HG02852 (cell line): Measurements from ENCODE around the gene NFYB.
"Not testable (repeated sequence)": the region's sequence is repeated elsewhere in the genome, so short reads cannot be mapped to it uniquely, and the experiment has no call there.

Experiments used
- ATAC-seq: cut with Tn5 transposase; IDR thresholded peaks from one replicate; pipeline ENCODE4 v1.9.1; 2021; ENCODE audit warnings: mild to moderate bottlenecking, moderate library complexity; ENCODE audit not compliant: unreplicated experiment

NFYB gene

DNA sequence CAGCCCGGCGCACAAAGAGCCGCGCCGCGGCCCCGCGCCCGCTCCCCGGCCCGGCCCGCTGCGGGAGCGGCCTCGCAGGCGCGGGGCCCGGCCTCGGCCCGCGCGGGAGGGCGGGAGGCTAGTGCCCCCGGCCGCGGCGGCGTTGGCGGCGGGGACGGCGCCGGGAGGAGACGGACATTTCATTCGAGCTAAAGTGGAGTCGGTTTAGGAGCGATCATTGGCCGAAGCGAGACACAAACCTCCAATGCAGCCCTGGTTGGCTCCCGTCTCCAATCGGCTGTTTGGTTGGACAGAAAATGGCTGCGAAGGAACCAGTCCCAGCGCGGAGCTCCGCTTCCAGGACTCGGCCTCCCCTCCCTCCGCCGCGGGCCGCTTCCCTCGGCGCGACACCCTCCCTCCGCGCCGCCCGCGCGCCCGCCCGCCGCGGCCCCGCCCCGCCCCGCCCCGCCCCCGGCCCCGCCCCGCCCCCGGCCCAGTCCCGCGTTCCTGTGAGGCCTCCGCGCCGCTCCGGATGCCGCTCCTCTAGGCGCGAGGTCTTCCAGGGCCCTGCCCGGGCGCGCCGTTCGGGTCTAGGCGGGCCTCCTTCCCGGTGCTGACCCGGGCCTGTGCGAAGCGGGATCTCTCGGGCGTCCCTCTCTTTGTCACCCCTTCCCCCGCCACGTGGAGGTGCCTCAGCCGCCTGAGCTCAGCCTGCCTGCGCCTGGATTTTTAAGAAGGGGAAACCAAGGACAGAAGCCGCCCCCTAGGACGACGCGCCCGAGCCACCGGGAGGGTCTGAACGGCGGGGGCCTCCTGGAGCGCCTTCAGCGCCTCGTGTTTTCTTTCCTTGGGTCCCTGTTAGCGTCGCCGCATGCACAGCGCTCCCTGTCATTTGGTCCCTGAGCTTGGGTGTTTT, at the start of gene NFYB:
TSS of gene NFYB (minus strand) at position 309 of the 895 bp plus-strand sequence. CDS start 2,757 bp downstream, outside the sequence.
- peak; percentile 91 for ATAC-seq

DNA sequence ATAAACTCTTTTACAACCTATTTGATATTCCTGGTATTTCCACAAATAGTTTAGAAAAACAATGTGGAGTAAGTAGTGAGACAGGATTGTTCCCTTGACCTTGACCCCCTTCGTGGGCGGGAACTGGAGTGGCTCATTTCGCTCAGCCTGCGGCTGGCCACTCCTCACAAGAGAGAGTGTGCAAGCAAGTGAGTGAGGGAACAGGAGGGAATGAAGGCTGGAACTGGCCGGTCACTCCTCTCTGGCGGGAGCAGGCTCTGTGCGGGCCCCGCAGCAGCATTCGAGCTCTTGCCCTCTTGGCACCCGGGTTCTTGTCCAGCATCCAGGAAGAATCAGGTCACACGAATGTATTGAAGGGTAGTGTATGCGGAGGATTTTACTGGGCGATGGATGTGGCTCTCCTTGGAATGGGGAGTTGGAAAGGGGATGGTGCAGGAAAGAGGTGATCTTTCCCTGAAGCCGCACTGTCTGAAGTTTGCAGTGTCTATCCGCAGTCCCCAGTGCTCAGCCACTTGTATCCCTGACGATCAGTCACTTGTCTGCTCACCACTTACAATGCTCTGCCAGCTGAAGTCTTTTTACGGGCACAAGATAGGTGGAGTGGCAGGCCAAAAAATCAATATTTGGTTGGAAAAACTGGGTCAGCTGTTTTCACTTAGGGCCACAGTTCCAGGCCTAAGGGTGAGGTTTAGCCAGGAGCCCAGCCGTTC, 49.6 kb upstream of the NFYB start:
- no peak for ATAC-seq

DNA sequence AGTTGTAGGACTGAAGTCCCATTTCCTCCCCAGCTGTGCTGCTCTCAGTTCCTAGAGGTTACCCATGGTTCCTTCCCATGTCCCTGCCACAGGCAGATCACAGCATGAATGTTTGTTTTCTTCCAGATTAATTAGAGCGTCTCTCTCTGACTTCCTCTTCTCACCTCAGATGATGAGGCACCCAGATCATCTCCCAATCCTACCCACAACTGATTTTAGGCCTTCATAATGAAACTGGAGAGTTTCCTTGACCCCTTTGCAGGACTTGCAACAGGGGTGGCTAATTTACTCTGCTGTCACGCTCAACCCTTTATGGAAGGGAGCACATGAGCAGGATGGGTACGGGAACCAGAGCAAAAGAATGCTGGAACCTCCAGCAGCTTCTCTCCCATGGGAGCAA, 45.4 kb upstream of the NFYB start:
- no peak for ATAC-seq

DNA sequence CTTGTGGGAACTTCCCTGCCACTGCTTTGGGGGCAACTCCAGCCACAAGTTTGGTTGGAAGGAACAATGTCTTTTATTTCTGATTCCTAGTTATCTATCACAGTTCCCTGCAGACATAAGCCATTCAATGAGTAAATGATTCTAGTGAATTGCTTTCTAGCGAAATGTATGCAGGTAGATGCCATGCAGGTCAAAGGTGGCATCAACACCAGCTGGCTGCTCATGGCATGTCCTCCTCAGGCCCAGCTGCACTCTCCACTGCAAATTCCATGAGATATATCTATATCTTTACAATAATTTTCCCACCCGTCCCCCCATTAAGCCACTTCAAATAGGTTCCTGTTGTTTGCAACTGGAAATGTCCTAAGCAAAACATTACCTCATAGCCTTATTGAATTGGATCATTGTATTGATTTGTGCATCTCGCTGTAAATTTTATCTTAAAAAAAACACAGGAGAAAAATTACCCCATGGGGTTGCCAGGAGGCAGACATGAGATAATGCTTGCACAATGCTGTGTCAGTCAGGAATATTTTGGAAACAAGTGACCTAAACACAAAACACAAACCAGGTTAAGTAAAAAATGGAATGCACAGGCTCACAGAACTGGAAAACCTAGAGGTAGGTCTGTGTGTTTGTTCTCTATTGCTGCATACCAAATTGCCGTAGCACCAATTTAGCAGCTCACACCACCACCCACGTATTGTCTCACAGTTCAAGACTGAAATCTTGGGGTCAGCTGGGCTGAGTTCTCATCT, 44.8 kb upstream of the NFYB start:
- ATAC-seq = no peak

DNA sequence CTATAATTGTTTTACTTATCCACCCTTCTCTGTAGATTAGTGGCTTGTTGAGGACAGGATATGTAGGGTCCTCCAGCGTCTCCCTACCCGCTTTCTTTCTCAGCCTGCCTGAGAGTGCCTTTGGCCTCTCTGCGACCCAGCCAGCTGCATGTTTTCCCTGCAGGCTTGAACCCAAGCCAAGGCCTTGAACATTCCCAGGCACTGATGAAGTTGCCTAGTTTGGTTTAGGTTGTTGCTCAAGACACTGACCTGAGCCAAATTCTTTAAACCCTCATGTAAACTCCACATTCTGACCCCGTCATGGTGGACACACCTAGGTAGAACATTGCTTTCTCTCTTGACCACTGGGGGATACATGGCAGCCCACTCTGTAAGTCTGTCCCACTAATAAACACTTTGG, 44.1 kb upstream of the NFYB start:
- ATAC-seq = no peak

DNA sequence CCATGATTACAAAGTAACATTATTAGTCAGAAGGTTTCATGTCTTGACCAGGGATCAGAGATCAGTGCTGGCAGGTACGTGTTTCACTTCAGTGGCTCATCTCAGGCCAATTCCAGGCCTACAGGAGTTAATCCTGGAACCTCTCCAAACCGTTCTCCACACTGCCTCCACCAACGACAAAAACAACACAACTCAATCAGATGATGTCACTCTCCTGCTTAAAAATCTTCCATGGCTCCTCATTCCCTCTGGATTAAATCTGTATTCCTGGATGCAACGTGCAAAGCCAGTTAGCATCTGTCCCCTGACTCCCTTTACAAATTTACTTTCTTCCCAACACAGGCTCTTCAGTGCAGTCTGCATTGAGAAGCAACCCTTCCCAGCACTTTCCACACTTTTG, 43.3 kb upstream of the NFYB start:
- ATAC-seq = no peak

DNA sequence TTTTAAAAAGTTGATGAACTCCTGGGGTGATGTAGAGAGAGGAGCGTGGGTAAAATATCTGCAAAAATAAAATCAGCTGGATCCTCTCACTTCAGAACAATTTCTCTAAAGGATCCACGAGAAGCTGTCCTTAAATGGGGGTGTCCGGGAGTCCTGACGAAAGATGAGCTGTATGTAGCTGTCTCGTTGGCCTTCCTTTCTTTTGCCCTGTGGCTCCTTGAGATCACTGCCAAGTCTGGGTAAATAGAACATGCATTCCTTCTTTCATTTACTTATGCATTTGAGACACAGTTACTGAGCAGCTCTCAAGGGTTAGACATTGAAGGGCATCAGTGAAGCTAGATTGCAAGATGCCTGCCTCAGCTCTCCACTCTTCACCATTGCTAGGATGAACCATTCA, 42.4 kb upstream of the NFYB start:
- no peak for ATAC-seq

DNA sequence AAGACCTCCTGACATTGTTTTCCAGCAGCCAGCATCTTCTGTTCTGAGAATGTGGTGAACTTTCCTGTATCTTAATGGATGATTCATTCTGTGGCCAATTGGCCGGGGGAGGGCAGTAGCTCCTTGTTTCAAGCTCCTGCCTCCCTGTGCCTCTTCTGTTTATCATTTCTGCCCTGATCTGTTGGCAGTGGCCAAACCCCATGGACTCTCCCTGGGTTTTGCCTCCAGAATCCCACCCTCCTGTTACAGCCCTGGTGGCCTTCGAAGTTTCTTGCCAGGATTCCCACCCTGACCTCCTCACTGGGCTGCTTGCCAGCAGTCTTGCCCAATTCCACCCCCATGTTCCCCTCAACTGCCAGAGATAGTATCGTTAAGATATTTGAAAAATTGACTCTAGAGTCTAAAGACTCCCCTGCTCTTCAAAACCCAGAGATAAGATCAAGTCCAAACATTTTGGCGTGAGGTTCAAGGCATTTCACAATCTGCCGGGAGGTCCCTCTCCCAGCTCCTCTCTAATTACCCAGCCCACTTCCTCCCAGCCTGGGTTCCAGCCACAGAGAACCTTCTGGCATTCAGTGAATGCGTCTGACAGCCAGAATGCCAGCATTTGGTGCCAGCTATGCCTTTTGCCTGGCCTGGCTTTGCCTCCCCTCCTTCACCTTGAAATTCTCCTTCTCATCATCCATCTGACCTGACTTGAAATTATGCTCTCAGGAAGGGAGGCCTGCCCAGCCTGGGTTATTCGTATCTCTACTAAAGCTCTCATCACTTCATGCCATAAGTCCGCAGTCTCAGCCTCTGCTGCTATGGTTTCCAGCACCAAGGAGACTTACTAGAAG, 39.9 kb upstream of the NFYB start:
- no peak for ATAC-seq

DNA sequence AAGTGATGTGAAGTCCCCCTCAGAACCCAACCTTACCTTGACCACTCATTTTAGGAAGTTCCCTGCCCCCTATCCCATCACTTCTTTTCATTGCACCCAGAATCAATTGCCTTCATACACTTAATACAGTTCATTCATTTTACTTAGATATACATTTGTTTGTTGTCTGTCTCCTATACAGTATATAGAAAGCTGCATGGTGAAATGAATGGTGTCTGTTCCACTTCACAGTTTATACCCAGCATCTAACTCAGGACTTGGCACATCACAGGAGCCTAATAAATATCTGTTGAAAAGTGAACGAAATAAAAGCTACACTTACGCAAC, 39.3 kb upstream of the NFYB start:
- no peak for ATAC-seq

DNA sequence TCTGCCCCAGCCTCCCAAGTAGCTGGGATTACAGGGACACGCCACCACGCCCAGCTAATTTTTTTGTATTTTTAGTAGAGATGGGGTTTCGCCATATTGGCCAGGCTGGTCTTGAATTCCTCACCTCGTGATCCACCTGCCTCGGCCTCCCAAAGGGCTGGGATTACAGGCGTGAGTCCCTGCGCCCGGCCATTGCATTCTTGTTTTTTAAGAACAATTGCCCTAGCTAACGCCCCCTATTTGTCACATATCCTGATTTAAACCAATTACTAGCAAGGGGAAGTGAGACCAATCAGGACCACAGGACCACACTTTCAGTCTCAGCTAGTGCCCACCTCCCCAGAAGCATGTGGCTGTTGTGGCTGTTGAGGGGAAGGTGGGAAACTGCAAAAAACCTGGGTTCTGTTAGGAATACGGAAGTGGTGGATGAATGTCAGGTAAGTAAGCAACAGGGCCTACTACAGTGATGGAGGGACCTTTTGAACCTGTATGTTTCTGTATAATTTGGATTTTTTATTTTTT, 37.8 kb upstream of the NFYB start:
- ATAC-seq = no peak

DNA sequence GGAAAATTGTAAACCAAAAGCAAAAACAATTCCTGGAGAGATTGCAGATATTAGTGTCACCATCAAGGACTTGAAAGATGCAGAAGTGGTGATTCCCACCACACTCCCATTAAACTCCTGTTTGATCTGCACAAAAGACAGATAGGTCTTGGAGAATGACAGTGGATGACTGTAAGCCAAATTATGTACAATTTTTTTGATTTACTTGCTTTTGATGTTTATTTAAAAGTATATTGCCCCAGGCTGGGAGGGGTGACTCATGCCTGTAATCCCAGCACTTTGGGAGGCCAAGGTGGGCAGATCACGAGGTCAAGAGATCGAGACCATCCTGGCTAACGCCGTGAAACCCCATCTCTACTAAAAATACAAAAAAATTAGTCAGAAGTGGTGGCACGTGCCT, 35.8 kb upstream of the NFYB start:
- not testable (repeated sequence) for ATAC-seq

DNA sequence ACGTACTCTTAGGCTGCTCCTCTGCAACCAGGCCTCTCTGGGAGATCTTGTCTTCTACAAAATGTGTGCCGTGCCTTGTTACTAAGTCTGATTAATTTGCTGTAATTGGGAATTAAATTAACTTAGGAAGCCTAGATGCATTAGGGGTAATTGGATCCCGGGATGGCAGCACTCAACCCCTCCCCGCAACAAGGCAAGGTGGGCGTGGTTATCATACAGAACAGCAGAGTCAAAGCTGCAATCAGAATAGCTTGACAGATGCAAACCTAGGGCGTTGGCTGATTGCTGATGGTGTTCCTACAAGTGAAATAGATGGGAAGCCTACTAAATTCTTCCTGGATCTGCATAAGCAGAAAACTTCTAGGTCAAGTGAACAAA, 34.5 kb upstream of the NFYB start:
- ATAC-seq = no peak

DNA sequence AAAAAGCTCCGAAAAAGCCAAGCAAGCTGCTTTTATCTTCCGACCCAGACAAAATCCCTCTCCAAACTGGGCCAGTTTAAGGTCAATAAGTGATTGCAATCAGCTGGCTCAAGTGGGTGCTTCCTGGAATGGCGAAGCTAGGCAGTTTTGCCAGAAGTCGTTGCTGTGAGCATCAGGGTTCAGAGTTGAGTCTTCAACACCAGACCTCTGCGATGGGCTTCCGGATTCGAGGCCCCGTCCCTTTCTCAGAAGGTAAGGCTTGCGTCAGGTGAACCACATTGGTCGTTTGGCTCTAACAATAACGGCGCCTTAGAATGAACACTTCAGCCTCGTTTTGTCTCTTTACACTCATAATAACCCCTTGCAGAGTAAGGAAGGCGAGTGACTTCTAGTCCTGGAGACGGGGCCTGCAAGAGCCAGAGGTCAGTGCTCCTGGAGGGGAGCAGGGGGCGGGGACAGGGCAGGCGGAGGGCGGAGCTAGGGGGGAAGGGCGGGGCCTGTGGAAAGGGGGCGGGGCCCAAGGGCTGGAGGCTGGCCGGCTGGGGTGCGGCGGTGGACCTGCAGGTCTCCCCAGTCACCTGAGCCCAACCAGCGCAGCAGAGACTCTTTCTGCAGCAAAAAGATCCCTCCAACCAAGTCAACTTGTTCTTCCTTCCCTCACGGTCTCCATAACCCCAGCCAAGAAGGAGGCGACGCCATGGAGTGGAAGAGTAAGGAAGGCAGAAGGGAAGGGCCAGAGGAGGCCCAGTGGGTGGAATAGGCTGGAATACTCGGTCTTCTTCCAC, 34.0 kb upstream of the NFYB start:
- ATAC-seq = no peak

DNA sequence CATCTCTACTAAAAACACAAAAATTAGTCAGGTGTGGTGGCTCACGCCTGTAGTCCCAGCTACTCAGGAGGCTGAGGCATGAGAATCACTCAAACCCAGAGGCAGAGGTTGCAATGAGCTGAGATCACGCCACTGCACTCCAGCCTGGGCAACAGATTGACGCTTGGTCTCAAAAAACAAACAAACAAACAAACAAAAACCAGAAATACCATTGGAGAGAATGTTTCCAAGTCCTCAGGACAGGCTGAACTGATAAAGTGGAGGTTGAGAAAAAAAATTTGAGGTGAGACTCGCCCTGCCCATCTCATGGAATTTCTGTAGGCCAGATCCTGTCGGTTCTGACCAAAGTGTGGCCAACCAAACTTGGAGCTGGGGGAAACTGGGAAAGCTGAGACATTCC, 30.6 kb upstream of the NFYB start:
- no peak for ATAC-seq

DNA sequence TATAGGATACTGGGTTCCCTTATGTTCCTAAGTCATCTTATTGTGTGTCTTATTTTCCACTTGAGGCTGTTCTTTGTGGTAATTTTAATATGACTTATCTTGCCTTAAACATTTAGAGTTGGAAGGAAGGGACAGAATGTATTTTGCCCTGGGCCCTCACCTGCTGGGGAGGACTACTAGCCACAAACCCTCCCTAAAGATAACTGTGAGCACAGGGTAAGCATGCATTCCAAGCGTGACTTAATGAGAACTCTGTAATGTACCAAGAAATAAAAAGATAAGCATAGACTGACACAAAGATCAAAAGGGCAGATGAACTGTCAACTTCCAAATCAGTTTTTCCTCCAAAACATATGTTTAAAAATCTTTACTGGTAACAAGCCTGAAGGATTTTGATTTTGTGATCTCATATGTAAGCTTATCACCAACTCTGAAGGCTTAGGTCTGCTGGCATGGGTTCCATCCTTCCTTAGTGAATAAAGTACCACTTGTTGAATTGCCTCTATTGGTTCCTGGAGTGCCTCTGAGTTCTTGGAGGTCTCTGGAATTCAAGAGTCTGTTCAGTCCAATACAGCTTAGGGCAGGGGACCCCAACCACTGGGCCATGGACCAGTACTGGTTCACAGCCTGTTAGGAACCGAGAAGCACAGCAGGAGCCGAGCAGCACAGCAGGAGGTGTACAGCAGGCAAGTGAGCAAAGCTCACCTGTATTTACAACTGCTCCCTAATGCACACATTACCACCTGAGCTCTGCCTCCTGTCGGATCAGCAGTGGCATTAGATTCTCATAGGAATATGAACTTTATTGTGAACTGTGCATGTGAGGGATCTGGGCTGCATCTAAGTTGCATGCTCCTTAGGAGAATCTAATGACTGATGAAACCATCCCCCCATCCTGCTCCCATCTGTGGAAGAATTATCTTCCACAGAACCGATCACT, 29.8 kb upstream of the NFYB start:
- ATAC-seq = no peak

DNA sequence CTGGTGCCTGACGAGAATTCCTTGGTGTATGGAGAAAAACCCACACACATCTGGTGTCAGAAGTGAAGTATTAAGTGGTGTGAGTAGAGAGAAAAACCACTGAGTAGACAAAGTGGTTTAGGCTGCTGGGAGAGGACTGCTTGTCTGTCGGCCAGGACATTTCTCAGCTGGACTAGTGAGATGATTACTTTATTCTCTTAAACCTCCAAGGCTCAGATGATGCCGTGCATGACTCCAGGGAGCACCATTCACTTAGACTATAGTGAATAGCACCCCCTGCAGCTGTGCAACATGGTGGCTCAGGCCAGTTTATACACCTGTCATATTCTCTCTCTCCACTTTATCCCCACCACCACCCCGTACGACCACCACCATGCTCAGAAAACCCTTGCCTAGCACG, 28.5 kb upstream of the NFYB start:
- ATAC-seq = no peak

DNA sequence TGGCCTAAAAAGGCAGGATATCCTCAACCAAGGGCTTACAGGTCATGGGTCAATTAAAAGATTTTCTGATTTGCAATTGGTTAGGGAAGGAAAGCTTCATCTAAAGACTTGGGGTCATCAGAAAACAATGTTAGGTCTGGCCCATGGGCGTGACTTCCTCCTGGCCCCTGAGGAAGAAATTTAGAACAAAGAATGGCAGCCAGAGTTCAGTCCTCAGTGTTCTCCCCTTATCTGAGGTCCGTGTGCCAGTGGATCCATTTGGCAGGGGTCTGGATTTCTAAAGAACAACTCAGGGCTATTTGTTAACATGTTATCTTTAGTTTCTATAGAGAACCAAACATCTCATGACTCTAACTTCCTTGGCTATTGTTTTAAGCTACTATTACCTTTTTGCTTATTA, 27.8 kb upstream of the NFYB start:
- ATAC-seq = no peak

DNA sequence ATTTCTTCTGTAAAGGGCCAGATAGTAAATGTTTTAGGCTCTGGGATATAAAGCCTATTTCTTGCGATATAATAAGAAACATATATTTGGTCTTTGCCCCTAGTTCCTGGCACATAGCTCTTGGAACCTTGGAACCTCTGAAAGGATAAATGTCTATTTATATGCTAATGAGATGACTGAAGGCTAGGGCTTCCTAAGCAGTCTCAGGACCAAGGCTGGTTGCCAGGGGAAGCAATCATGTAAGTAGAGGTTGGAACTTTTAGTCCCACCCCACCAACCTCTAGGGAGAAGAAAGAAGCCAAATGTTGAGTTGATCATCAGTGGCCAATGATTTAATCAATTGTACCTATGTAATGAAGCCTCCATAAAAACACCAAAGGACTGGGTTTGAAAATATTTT, 26.6 kb upstream of the NFYB start:
- no peak for ATAC-seq

DNA sequence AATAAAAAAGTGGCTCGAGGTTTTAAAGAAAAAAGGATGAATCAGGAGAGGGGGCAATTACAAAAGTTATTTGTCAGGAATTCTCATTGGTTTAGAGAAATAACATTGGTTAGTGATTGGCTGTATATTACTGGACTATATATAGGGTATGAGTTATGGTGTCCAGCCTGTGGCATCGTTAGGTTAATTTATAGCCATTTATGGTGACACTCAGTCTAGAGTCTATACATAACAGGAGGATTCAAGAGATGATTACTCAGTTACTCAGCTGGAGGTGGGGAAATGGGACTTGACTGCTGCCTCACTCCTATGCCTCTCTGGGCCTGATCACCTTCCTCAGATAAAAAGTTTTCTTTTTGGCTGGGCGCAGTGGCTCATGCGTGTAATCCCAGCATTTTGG, 25.6 kb upstream of the NFYB start:
- no peak for ATAC-seq
